Heart left ventricle (tissue), 16 donors: ENCODE results near the gene RHBDL2. TPM values are rescaled to one million over a fixed set of nuclear protein-coding genes. Genes with fewer than 3 reads are reported as not detected.
"Not testable (repeated sequence)": the region's sequence is repeated elsewhere in the genome, so short reads cannot be mapped to it uniquely, and the experiment has no call there.

ENCODE experiments used
- ATAC-seq, 4 donors: fragments of 200-7000 bp; cut with Tn5 transposase; one replicate each; pipeline ENCODE4 v1.9.1; 2020 to 2022; ENCODE audit warnings: moderate library complexity in 4 of 4, mild to moderate bottlenecking in 3 of 4, moderate number of reproducible peaks in 1 of 4
- DNase-seq, 5 donors: peaks; one replicate each; pipeline ENCODE4 v3.0.0-alpha.2; 2020
- H3K27ac ChIP-seq, 12 donors: fragments of 200-600 bp; sonication (generic) in 4 of 12; one replicate each; pipeline versions ENCODE4 v1.5.0 to v1.8.0; 2016 to 2022; ENCODE audit warnings: mild to moderate bottlenecking in 2 of 12
- H3K27me3 ChIP-seq, 9 donors: fragments of 200-600 bp; sonication (generic) in 2 of 9; one replicate each; pipeline versions ENCODE4 v1.5.1 to v1.8.0; 2016 to 2022; ENCODE audit warnings: mild to moderate bottlenecking in 3 of 9
- H3K36me3 ChIP-seq, 9 donors: fragments of 200-600 bp; sonication (generic) in 2 of 9; one replicate each; pipeline versions ENCODE4 v1.5.0 to v1.8.0; 2018 to 2022; ENCODE audit warnings: mild to moderate bottlenecking in 2 of 9
- H3K4me1 ChIP-seq, 12 donors: fragments of 200-600 bp; sonication (generic) in 4 of 12; one replicate each; pipeline versions ENCODE4 v1.5.0 to v1.8.0; 2016 to 2022; ENCODE audit warnings: mild to moderate bottlenecking in 3 of 12
- H3K4me3 ChIP-seq, 12 donors: fragments of 200-600 bp; sonication (generic) in 4 of 12; one replicate each; pipeline versions ENCODE4 v1.5.0 to v1.8.0; 2017 to 2022; ENCODE audit warnings: mild to moderate bottlenecking in 9 of 12, moderate library complexity in 4 of 12
- H3K9me3 ChIP-seq, 12 donors: fragments of 200-600 bp; sonication (generic) in 4 of 12; one replicate each; pipeline versions ENCODE4 v1.5.0 to v1.8.0; 2016 to 2022; ENCODE audit warnings: mild to moderate bottlenecking in 1 of 12
- POLR2A ChIP-seq, 2 donors: fragments of 450-650 bp; IDR thresholded peaks; one replicate each; pipeline ENCODE4 v1.6.1; 2017; ENCODE audit warnings: antibody characterized with exemption in 2 of 2, mild to moderate bottlenecking in 2 of 2, moderate library complexity in 2 of 2
- WGBS, 4 donors: extraction: QIAGEN DNeasy Blood & Tissue Kit in 2 of 4; methylation state at CpG; one replicate each; pipeline versions ENCODE4 v1.1.5 to v1.1.7; 2013 to 2018; 5-methylcytosine and 5-hydroxymethylcytosine counted together
- intact Hi-C, 10 donors: fragments of 100-400 bp; cut with DNase I; formaldehyde crosslinking; loops; one replicate each; pipeline versions ENCODE4 v1.11.1 to v1.14.2; 2022
- polyA plus RNA-seq, 2 donors: library from polyadenylated mRNA; stranded (reverse); fragments of 200-250 nt; gene quantifications; one replicate each; pipeline ENCODE4 v1.2.3, GENCODE V29; 2013
- total RNA-seq, 9 donors: library from RNA; depleted of rRNA in 2 of 9; stranded (reverse); fragments of >200 nt in 2 of 9; fragmentation: NEBNext Ultra II Directional in 3 of 9; extraction: Animal tissue kit (Norgen Biotek cat#: 25700) in 3 of 9; gene quantifications; one replicate each; pipeline versions ENCODE4 v1.1.0 to v1.2.4, GENCODE V29; 2016 to 2023
- TF ChIP-seq, protein P1 (sequence below), 12 donors: fragments of 200-600 bp; sonication (generic) in 4 of 12; IDR thresholded peaks; one replicate each; pipeline versions ENCODE4 v1.5.0 to v1.8.0; 2018 to 2022; ENCODE audit warnings: antibody characterized with exemption in 12 of 12, mild to moderate bottlenecking in 5 of 12
- donor health status: ischemic (EF 13 %, LVEDD 7.1; RV severe dilation, severe dysfunction).
- donor health status: healthy with polysubstance abuse.
- donor health status: DM: no; HTN: yes; CAD: no.
- donor health status: DM: no; HTN: no; CAD: no.
- donor health status: ischemic (EF 25% LVEDD 6.9; RV normal size, moderate dysfunction).
- donor health status: ischemic (EF 25% LVEDD 5.7; RV mildly dilated, moderate dysfunction).
- donor health status: healthy.
- donor health status: DM: yes; HTN: yes; CAD: no.
- donor health status: ischemic (EF 35%, LVEDD 5.7; RV mildly dilated, moderate dysfunction).
- donor health status: nonischemic (EF 11% LVEDD 7.7; RV severe dilation, severe dysfunction).
- donor health status: DM: yes; HTN: yes; CAD: no.
- donor health status: PGD.
- donor health status: ischemic (EF 29% LVEDD 5.4; RV normal size, mild dysfunction).
- donor health status: nonischemic (EF 23%, LVEDD 6.1; RV moderate dilation, normal function).

The RHBDL2 gene
- total and polyA plus RNA-seq, 11 donors = 0.11 to 2.2 (median 0.20) TPM; not detected in 4

DNA sequence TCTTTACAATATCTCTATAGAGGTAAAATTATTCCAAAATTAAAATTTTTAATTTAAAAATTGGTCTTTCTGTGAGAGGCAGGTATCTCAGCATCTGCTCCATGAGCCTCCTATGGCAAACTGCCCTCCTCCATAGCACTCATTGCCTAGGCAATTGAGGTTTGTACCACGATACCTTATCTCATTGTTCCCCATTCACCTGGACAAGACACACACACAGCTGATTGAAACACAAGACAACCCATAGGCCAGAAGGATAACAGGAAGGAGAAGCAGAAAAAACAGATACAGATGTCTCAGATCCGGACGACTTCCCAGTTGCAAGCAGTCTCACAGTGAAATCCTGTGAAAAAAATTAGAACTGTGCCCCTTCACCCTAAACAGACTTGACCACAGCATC is 24.3 kb downstream of the RHBDL2 start:
- intact Hi-C loops = no loop called here
- 81 to 93% (median 89%) methylated on average over 3 of the region's 3 CpGs for WGBS, 4 donors

DNA sequence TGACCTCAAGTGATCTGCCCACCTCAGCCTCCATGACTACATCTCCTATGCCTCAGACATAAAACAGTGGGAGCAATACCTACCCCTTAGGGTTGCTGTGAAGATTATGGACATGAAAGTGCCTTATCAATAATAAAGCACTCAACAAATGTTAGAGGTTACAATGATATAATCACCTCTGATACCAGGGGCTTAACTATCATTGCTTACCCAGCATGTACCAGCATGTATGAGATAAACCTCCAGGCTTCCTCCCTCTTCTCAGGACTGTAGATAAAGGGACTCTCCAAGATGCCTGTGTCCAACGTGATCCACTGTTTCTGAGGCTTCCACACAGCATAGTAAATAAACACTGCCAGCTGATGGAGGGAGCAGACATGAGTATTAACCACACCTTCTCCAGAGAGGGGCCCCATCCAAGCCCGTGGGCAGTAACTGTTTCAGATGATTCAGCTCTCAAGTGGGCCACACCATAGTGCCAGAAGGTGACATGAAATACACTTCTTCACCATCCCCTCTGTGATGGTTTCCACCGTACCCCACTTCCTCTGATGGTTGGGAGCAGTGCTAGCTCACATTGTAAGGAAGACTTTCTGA is 26.2 kb downstream of the RHBDL2 start:
- ATAC-seq (no peak), DNase-seq (no peak)
- TF ChIP-seq POLR2A (IDR thresholded peaks at IDR 0.05) = no peak
- TF ChIP-seq, protein P1, sequence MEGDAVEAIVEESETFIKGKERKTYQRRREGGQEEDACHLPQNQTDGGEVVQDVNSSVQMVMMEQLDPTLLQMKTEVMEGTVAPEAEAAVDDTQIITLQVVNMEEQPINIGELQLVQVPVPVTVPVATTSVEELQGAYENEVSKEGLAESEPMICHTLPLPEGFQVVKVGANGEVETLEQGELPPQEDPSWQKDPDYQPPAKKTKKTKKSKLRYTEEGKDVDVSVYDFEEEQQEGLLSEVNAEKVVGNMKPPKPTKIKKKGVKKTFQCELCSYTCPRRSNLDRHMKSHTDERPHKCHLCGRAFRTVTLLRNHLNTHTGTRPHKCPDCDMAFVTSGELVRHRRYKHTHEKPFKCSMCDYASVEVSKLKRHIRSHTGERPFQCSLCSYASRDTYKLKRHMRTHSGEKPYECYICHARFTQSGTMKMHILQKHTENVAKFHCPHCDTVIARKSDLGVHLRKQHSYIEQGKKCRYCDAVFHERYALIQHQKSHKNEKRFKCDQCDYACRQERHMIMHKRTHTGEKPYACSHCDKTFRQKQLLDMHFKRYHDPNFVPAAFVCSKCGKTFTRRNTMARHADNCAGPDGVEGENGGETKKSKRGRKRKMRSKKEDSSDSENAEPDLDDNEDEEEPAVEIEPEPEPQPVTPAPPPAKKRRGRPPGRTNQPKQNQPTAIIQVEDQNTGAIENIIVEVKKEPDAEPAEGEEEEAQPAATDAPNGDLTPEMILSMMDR (IDR thresholded peaks at IDR 0.05) = no peak
- Histone ChIP-seq H3K36me3 (peaks cover 0 to 5% (median 0%) of the 10 kb centered on the region in 9 donors), H3K27ac (no peak overlapping the region), H3K4me1 (no peaks in the 10 kb centered on the region), H3K9me3 (no peaks in the 10 kb centered on the region), H3K4me3 (no peak overlapping the region), H3K27me3 (no peaks in the 10 kb centered on the region)
- intact Hi-C loops = no loop called here
- WGBS, 4 donors = 50 to 57% (median 53%) methylated on average over 3 of the region's 3 CpGs

More for the DNA sequence above, 24.3 kb downstream of the RHBDL2 start:
- H3K9me3 ChIP-seq = no peaks in the 10 kb centered on the region
- peaks cover 0 to 5% (median 0%) of the 10 kb centered on the region in 9 donors for H3K36me3 ChIP-seq
- H3K27ac ChIP-seq = no peak overlapping the region
- H3K4me1 ChIP-seq = no peaks in the 10 kb centered on the region
- ATAC-seq (no peak), DNase-seq (no peak)
- TF ChIP-seq POLR2A (IDR thresholded peaks at IDR 0.05) = no peak
- TF ChIP-seq, protein P1 (IDR thresholded peaks at IDR 0.05) = no peak
- H3K4me3 ChIP-seq = no peak overlapping the region
- no peaks in the 10 kb centered on the region for H3K27me3 ChIP-seq

DNA sequence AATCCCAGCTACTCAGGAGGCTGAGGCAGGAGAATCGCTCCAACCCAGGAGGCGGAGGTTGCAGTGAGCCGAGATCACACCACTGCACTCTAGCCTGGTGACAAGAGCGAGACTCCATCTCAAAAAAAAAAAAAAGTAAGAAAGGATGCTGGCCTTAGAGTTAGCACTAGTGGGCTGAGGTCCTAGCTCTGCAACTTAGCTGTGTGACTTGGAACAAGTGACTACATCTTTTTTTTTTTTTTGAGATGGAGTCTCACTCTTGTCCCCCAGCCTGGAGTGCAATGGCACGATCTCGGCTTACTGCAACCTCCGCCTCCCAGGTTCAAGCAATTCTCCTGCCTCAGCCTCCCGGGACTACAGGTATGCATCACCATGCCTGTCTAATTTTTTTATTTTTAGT is 26.7 kb downstream of the RHBDL2 start:
- H3K27ac ChIP-seq, H3K27me3 ChIP-seq, H3K36me3 ChIP-seq, H3K4me3 ChIP-seq, H3K9me3 ChIP-seq, intact Hi-C loops, ATAC-seq, H3K4me1 ChIP-seq, DNase-seq: not testable (repeated sequence)
- WGBS, 4 donors = 95 to 97% (median 97%) methylated on average over 8 of the region's 8 CpGs

DNA sequence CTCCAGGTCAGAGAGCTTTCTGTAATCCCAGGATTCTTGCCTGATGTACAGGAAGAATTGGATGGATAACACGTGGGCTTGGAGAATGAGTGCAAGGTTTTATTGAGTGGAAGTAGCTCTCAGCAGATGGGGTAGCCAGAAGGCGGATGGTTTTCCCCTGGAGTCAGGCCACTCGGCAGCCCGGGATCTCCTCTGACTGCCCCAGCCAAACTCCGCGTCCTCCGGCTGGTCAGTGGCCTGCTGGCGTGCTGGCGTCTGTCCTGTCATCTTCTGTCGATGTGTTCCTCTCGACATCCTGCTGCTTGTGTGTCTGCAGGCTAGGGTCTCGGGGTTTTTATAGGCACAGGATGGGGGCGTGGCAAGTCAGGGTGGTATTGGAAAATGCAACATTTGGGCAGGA is 32.8 kb downstream of the RHBDL2 start:
- H3K36me3 ChIP-seq = peaks cover 0 to 5% (median 0%) of the 10 kb centered on the region in 9 donors
- TF ChIP-seq, protein P1 (IDR thresholded peaks at IDR 0.05) = no peak
- no peak for TF ChIP-seq POLR2A (IDR thresholded peaks at IDR 0.05)
- H3K4me1 ChIP-seq = no peaks in the 10 kb centered on the region
- ATAC-seq (no peak), DNase-seq (no peak)
- 75 to 86% (median 83%) methylated on average over 6 to 13 of the region's 13 CpGs for WGBS, 4 donors
- no peaks in the 10 kb centered on the region for H3K27me3 ChIP-seq
- H3K27ac ChIP-seq = no peak overlapping the region
- no peak overlapping the region for H3K4me3 ChIP-seq
- intact Hi-C loops = no loop called here
- H3K9me3 ChIP-seq = peaks cover 0 to 18% (median 5%) of the 10 kb centered on the region in 12 donors

DNA sequence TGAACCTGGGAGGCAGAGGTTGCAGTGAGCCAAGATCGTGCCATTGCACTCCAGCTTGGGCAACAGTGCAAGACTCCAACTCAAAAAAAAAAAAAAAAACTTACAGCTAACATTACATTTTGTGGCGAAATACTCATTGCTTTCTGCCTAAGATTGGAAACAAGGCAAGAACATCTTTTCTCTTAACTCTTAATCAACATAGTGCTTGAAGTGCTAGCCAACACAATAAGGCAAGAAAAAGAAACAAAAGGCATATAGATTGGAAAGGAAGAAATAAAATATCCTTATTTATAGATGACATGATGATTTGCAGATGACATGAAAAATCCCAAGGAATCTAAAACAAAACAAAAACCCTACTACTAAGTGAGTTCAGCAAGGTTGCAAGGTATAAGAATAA is 35.6 kb downstream of the RHBDL2 start:
- Histone ChIP-seq H3K4me3 (no peak overlapping the region), H3K27ac (no peak overlapping the region), H3K4me1 (no peaks in the 10 kb centered on the region), H3K36me3 (no peaks in the 10 kb centered on the region), H3K27me3 (no peaks in the 10 kb centered on the region), H3K9me3 (peaks cover 0 to 18% (median 5%) of the 10 kb centered on the region in 12 donors)
- ATAC-seq (no peak), DNase-seq (no peak)
- TF ChIP-seq, protein P1 (IDR thresholded peaks at IDR 0.05) = no peak
- no peak for TF ChIP-seq POLR2A (IDR thresholded peaks at IDR 0.05)
- WGBS, 4 donors = 76 to 98% (median 95%) methylated on average over 2 of the region's 2 CpGs
- intact Hi-C loops = no loop called here
